CD4-positive, alpha-beta T cell treated with Interleukin-4 for 4 hours (primary cell): ENCODE measurements around the gene OTUD3.
"Not testable (repeated sequence)": the region's sequence is repeated elsewhere in the genome, so short reads cannot be mapped to it uniquely, and the experiment has no call there.

Experiments
- DNase-seq: peaks from one replicate; pipeline ENCODE4 v3.0.0-alpha.2; 2020

Gene OTUD3

GRCh38 chr1:19882111-19883071 is at the start of gene OTUD3:
Gene OTUD3, plus strand, starts transcription at chr1:19882395. Its CDS starts 119 bp downstream, at chr1:19882514.
- DNase-seq: peak; percentile 97

- DNase-seq: no peak
These were observed 46.6 kb upstream of the OTUD3 start for GRCh38 chr1:19835578-19835977.

- DNase-seq: no peak
These were observed 44.3 kb upstream of the OTUD3 start for GRCh38 chr1:19837866-19838265.

GRCh38 chr1:19840228-19840627 is 42.0 kb upstream of the OTUD3 start:
- no peak for DNase-seq

GRCh38 chr1:19844731-19845495 is 37.3 kb upstream of the OTUD3 start:
- DNase-seq: no peak

- no peak for DNase-seq
These were observed 36.6 kb upstream of the OTUD3 start for GRCh38 chr1:19845555-19845954.

GRCh38 chr1:19846338-19846737 is 35.9 kb upstream of the OTUD3 start:
- no peak for DNase-seq

- not testable (repeated sequence) for DNase-seq
These were observed 34.9 kb upstream of the OTUD3 start for GRCh38 chr1:19847334-19847733.

GRCh38 chr1:19849307-19849706 is 32.9 kb upstream of the OTUD3 start:
- DNase-seq: not testable (repeated sequence)

- DNase-seq: no peak
These were observed 32.0 kb upstream of the OTUD3 start for GRCh38 chr1:19850214-19850613.

- no peak for DNase-seq
These were observed 30.2 kb upstream of the OTUD3 start for GRCh38 chr1:19852036-19852435.

GRCh38 chr1:19854866-19855265 is 27.3 kb upstream of the OTUD3 start:
- DNase-seq: no peak

- no peak for DNase-seq
These were observed 23.3 kb upstream of the OTUD3 start for GRCh38 chr1:19858893-19859292.

GRCh38 chr1:19859876-19860275 is 22.3 kb upstream of the OTUD3 start:
- DNase-seq: no peak

- DNase-seq: no peak
These were observed 21.8 kb upstream of the OTUD3 start for GRCh38 chr1:19860418-19860817.

- no peak for DNase-seq
These were observed 21.2 kb upstream of the OTUD3 start for GRCh38 chr1:19861034-19861433.

GRCh38 chr1:19861842-19862530 is 20.2 kb upstream of the OTUD3 start:
- DNase-seq: no peak

- no peak for DNase-seq
These were observed 19.3 kb upstream of the OTUD3 start for GRCh38 chr1:19862944-19863343.

- DNase-seq: no peak
These were observed 17.5 kb upstream of the OTUD3 start for GRCh38 chr1:19864570-19865160.

- DNase-seq: no peak
These were observed 16.2 kb upstream of the OTUD3 start for GRCh38 chr1:19866029-19866428.

GRCh38 chr1:19866758-19867157 is 15.4 kb upstream of the OTUD3 start:
- no peak for DNase-seq

GRCh38 chr1:19868575-19868974 is 13.6 kb upstream of the OTUD3 start:
- DNase-seq: not testable (repeated sequence)

- DNase-seq: not testable (repeated sequence)
These were observed 12.7 kb upstream of the OTUD3 start for GRCh38 chr1:19869453-19869852.
